SKM-1 treated with dmso at 0.1 percent for 144 hours (cell line): ENCODE measurements around the gene TRMT10B.

Experiments used
- DNase-seq: peaks from one replicate; lab custom pipeline; 2025; ENCODE audit not compliant: unreplicated experiment; lab: John Stamatoyannopoulos, UW

TRMT10B gene, protein sequence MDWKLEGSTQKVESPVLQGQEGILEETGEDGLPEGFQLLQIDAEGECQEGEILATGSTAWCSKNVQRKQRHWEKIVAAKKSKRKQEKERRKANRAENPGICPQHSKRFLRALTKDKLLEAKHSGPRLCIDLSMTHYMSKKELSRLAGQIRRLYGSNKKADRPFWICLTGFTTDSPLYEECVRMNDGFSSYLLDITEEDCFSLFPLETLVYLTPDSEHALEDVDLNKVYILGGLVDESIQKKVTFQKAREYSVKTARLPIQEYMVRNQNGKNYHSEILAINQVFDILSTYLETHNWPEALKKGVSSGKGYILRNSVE

DNA sequence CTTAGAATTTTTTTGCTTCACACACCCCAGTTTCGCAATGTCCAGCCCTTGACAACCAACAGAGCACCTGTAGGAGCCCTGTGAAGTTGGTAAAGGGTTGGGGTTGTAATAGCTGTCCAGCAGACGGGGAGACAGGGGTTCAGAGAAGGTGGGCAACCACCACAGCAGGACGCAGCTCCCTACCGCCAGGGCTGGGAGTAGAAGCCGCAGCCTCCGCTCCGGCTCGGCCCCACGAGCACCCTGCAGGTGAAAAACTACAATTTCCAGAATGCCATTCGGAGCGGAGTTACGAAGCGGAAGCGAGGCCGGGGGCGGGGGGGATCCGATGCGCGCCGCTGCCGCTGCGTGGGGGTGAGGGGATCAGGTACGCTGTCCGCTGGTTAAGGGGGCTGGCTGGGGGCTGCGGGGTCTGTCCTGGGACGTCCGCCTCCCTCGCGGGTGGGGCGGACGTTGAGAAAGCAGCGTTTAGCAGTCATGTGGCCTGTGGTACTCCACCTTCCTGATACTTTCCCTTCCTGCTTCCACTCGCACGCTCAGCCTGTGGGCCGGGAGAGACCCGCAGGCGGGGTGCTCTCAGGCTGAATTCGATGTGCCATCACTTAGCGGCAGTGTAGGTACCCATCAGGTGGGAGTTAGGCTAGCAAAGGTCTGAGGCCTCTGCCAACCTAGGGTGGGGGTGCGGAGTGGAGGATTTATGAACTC, at the start of gene TRMT10B:
Gene TRMT10B (plus strand): TSS at position 317 of the 702 bp plus-strand sequence. CDS start 8,127 bp downstream, outside the sequence.
- peak; percentile 71 for DNase-seq

DNA sequence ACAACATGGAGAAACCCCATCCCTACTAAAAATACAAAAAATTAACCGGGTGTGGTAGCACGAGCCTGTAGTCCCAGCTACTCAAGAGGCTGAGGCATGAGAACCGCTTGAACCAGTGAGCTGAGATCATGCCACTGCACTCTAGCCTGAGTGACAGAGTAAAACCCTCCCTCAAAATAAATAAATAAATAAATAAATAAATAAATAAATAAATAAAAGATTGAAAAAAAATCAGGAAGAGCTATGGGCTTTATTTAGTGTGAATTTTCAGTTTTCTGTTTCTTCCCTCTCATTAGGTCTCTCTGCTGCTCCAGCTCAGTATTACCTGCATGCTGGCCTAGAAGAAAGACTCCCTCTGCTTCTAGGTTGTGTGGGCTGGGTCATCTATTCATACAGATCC, 47.8 kb upstream of the TRMT10B start:
- DNase-seq = no peak

DNA sequence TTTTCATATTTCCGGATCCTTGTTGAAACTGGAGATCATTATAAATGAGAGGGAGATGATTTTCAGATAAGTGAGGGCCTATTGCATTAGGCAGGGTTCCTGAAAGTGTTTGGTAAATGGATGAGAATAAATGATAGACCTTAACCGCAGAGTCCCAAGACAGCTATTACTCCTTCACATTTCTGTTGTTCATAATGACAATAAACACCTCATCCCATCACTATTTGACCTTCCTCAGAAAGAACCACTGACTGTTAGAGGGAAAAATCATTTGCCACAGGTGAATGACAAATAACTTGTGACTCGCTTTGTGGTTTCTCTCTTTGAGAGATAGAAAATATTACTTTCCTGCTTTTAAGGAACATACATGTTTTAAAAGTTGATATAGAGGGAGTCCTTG, 47.3 kb upstream of the TRMT10B start:
- DNase-seq = no peak

DNA sequence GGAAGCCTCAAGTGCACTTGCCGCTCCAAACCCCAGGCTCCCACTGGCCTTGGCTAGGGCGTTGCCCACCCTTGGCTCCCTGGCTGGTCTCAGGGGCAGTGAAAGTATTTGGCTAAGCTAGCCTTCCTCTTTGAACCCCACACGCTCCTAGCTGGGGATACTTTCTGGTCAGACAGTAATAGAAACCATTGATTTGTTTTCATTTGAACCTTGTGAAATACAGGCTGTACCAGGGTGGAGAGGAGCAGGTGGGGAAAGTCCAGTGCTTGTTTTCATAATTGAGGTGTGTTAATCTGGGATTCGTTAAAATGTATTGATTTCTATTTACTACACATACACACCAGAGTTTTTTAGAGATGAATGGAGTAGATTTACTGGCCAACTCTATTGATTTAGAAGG, 45.9 kb upstream of the TRMT10B start:
- no peak for DNase-seq

DNA sequence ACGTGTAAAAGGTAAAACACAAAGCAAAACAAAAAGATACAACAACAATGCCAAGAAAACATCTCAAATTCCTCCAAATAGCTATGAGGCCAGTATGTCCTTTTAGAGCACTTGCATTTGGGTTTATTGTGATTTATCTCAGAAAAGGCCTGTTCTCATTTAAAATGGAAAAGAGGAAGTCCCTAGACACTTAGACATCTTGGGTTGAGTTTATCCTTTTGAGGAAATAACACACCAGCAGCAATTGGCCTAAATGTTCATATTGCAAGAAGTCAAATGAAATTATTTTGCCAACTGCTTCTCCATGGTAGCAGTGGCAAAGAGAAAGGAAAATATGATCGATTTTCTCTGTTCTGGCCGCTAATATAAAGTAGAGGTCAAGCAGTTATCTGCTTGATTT, 43.6 kb upstream of the TRMT10B start:
- DNase-seq = peak; percentile 31

DNA sequence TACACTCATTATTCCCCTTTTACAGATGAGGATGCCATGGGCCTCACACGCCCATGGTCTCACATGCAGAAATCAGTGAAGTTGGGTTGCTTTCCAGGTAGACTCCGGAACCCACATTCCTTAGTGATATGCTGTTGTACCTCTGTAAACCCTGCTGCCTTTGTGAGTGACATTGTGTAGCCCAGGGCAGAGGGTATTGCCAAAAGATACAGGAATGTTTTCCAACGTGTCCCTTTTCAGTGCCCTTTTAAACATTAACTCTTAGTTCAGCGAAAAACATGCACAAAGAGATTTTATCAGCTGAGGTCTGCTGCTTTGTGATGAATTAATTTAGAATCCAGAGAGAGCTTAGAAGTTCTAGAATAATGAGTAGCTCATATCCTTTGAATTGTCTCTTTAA, 38.3 kb upstream of the TRMT10B start:
- DNase-seq = no peak

DNA sequence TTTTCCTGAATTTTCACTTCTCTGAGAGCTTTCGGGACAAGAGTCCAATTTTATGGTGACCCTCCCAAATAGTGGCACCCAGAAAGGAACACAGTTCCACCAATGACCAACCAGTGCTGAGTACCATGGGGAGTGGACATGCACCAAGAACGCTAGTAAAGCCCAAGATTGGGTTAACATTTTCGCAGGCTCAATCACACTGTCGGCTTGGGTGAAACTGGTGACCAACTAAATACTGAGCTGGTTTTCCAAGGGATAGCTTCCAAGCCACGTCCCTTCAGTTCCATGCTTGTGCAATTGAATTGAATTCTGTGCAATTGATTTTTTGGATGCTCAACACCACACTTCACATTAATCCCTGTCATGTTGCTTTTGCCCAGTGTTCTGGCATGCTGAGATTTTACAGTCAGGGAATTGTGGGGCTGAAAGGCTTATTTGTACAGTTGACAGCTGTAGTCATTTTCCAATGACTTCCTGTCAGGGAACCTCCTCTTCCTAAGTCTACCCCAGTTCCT, 37.6 kb upstream of the TRMT10B start:
- DNase-seq = no peak

DNA sequence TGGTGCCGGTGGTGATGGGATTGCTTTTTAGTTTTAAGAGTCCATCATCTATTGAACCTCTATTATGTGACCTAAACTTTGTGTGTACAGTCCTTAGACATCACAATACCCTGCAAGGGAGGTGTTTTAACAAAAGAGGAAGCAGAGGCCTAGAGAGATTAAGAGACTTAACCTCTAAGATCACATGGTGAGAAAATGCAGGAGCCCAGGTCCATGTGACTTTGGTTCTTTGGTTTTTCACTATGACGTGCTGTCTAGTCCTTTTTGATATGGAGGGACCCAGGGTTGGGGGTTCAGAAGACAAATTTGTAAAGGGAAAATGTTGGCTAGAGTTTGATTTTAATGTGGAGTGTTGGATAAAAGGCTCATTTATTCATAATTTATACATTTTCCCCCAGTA, 34.1 kb upstream of the TRMT10B start:
- peak; percentile 38 for DNase-seq

DNA sequence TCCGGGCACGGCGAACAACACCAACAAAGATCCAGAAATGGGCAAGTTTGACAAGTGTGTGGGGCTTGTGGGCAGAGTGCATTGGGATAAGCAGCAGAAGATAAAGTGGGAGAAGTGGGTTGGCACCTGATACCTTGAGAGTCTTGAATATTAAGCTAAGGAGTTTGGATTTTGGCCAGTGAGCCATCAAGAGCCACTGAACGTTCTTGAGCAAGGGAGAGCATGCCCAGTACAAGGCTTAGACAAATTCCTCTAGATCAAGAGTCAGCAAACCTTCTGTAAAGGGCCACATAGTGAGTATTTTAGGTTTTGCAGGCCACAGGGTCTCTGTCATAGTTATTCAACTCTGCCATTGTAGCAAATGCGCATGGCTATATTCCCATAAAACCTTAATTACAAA, 26.6 kb upstream of the TRMT10B start:
- DNase-seq = no peak

DNA sequence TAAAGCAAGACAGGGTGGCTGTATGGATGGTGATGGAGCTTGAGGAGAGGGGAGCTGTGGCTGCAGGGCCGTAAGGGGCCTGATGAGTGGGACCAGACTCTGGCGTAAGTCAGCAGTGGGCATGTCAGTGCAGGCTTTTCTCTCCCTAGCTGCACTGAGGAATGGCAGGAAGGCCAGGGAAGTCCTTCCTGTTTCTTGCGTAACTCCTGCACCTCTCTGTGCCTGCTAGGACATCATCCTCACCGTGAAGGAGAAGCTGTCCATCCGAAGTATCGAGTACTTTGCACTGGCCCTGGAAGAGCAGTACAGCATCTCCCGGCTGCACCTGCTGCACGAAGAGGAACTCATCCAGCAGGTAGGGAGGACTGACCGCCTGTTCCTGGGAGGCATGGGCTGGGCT, 24.1 kb upstream of the TRMT10B start:
- DNase-seq = no peak

DNA sequence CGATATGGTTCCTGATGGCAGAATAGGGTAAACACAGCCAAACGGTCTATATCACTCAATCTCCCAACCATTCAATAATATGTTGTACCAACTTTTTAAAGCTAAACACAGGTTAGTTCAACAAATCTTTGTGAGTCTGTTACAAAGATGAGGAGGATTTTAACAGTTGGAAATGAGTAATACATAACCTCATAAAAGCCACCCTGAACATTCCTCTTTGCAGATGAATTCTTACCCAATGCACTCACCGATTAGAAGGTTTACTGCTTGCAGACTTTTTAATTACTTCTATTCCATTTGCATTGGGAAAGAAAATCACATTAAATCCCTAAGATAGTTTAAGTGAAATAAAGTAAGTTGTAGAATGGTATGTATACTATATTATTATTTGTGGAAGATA, 23.3 kb upstream of the TRMT10B start:
- DNase-seq = no peak

DNA sequence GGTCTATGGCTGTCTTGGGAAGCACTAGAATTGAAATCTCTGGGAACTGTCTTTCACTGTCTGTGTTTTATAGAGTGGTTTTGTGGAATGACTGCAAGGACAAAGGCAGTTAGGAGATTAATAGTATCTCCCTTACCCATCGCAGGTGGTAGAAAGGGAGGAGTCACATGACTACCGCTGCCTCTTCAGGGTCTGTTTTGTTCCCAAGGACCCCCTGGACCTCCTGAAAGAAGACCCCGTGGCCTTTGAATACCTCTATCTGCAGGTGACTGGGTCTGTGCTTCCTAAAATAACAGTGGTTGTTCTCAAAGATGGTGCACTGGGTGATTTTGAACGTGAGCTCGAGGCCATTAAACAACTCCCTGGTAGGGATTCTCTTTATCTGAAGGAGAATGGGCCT, 22.8 kb upstream of the TRMT10B start:
- DNase-seq = no peak

DNA sequence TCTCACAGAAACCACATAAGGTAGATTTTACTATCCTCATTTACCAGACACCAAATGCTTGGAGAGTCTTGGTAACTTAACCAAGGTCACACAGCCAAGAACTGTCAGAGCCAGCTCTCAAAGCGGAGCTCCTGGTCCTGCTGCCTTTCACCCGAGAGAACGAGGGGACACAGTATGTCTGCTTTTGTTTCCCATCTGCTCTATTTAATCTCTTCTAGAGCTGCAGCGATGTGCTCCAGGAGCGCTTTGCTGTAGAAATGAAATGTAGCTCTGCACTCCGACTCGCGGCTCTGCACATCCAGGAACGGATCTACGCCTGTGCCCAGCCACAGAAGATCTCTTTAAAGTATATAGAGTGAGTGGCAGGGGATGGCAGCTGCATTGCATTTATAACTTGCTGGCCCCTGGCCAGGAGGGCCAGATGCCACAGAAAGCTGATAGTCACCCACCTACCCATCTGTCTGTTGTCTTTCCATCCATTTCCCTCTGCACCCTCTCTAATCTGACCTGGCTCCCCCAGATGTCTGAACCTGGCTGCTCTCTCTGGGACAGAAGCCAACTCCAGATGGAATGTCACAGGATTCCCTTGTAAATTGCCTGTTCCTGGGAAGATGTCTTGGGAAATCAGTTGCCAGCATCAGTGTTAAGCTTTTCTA, 21.4 kb upstream of the TRMT10B start:
- DNase-seq = no peak

DNA sequence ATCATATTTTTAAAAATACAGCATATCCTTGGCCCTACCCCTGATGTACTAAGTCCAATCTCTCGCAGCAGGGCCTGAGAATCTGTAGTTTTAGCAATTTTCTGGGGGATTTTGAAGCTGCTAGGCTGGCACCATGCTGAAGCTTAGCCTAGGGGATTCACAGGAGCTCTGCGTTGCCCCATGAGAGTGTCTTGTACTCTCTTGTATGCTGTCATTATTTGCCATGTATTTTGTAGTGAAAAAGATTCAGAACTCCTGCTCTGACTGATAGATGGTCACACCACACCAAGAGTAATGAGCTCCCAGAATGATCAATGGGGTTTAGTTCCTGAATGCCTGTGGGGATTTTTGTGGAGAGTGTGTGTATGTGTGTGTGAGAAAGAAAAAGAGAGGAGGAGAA, 20.7 kb upstream of the TRMT10B start:
- DNase-seq = no peak

DNA sequence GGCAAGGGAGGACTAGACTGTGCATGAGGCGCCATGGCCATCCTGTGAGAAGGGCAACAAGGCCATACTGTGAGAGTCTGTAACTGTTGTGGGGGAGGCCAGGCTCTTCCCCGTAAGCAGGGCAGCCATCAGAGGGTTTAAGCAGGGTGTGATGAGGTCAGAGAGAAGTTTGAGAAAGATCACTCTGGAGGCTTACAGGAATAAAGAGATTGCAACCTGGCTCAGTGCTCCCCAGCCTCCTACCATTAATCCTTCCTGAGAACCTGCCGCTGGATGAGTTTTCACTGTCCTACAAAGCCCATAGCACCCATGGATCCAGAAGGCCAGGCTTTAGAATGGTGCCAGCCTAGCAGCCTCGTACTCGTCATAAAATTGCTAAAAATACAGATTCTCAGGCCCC, 14.4 kb upstream of the TRMT10B start:
- no peak for DNase-seq

DNA sequence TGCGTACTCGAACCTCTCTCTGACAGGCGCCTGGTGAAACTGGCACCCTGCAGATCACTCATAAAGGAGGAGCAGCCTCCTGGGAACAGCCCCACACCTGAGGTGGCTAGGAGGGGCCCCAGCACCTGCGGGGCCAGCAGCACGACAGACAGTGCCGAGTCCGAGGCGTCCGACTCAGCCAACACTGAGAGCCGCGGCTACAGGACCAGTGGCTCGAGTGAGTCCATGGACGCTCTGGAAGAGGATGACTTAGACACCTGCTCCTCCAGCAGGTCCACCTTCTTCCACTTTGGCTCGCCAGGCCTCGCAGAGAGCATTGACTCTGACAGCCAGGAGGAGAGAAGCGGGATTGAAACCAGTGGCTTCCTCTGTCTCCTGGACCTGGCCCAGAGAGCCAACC, 13.5 kb upstream of the TRMT10B start:
- DNase-seq = no peak

DNA sequence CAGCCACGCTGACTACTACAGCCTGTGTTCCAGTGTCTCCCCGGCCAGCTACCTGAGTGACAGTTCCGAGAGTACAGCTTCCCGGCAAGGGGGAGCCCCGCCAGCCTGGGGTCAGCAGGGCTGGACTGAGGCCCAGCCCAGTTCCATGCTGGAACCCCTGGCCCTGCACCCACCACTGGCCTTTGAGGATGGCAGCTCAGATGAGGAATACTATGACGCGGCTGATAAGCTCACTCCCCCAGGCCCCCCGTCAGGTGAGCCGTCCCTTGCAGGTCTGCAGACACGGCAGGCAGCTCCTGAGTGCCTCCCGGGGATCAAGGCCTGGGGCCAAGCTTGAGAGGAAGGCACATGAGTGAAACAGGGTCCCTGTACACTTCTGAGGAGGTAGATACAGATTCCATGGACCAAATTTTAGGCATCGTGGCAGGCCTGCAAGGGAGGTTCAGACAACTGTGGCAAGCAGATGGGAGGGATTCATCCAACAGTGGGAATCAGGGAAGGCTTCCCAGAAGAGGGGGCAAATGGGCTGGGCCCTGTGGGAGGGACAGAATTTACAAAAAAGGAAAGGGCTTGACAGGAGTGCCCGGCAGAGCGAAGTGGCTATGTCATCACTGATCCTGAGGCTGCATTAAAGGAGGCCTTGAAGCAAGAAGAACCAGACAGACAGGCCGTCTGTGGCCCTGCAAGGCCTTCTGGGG, 12.8 kb upstream of the TRMT10B start:
- no peak for DNase-seq

DNA sequence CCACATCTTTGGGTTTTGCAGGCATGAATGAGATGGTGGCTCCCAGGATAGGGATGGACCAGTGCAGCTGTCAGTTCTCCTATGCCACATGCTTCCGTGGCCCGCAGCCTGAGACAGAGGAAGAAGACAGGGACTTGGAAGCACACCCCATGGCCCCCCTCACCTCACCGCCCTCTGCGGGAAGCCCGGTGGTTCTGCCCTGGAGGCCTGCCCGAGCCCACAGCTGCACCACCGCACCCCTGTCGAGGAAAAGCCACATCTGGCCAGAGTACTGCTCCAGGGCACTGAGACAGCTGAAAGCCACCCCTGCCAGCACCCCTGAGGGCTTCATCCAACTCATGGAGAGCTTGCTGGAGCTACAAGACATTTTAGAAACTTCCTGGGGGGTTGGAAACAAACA, 7.6 kb upstream of the TRMT10B start:
- no peak for DNase-seq

DNA sequence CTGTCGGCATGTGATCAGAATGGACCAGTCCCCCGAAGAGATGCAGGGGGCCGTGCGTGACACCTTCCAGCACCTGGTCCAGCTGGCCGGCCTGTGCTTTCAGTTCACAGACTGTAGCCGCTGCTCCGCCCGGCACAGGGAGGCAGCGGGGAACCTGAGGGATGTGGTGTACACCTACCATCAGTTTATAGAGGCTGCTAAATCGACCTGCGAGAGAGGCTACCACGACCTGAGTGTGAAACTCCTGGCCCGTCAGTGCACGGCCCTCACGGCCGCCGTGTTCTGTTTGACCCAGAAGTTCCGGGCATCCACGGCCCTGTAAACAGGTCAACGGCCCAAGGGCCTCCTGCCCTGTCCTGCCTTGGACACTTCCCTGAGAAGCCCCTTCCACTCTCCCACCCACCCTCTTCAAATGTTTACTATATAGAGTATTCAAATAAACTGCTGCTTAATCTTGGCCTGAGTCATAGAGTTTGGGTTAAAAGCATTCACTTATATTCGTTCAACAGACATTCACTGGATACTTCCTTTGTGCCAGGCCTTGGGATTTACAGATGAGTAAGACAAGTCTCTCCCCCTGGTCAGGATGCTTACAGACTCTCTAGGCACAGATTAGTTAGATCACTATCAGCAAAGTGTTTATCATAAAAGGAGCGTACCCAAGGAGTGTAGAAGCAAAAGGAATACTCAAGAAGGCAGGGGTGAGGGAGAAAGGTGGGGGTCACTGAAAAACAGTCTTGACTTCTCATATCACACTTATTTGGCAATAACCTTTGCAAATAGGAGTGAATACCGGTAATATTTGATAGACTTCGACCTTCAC, 6.9 kb upstream of the TRMT10B start:
- DNase-seq = no peak

DNA sequence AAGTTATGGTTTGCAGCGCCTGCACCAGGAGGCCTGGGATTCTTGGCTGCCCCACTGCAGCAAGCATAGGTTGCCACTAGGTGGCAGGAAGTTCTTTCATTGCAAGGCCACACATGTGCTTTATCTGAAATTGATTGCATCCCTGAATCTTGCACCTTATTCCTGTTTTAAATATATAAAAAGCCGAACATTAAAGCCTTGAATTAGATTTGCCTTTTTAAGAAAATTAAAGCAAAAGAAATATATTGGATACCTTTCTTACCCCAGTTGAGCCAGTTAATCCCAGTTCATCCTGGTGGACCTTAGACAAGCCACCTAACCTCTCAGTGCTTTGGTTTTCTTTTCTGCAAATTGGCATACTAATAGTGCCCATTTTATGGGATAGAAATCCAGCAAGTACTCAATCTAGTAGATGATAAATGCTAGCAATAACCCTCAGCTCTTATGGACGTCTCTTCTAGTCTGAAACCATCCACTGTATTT, 6.3 kb upstream of the TRMT10B start:
- peak; percentile 69 for DNase-seq
